ENCODE data around the gene MACROD2.

DNA sequence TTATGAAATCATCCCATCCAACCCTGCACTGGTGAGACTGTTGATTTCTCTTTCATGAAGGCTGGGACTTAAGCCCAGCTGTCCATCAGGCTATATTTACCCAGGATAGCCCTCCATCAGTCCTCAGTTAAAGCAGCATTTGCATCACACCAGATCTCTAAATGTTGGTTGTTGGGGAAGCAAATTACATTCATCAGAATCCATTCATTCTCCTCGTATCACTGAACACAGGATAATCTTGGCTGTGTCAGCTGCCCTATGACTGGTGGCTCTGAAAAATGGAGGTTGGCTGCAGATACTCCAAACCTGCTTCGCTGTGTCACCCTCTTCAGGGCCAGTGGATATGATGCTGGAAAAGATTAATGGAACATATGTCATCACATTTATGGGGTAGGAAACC lies 1859.6 kb downstream of the MACROD2 start:
- TF ChIP-seq POLR2AphosphoS5 (IDR thresholded peaks at IDR 0.05) = no peak
- no peak for TF ChIP-seq POLR2A (IDR thresholded peaks at IDR 0.05)
- no peak for TF ChIP-seq CTCF (IDR thresholded peaks at IDR 0.05)

Data from suprapubic skin (tissue), 4 donors.